Epithelial cell of proximal tubule (primary cell): ENCODE measurements around the gene ADAM15. TPM values are rescaled to one million over a fixed set of nuclear protein-coding genes. Genes with fewer than 3 reads are reported as not detected.
A peak's percentile ranks its signal among the peaks of the same experiment; 100 is the strongest.

Source experiments
- DNase-seq: peaks from one replicate; pipeline ENCODE4 v3.0.0-alpha.2; 2011; ENCODE audit warnings: low read depth
- H3K4me3 ChIP-seq: 2 replicates; pipeline ENCODE4 v1.5.1; 2011; ENCODE audit warnings: low read depth, mild to moderate bottlenecking, low read length
- CTCF ChIP-seq: conservative IDR thresholded peaks from 2 replicates; pipeline ENCODE4 v1.5.1; 2012; ENCODE audit warnings: low read depth, mild to moderate bottlenecking, low read length
- total RNA-seq: library from RNA; depleted of rRNA; stranded (reverse); fragments of >200 nt; gene quantifications from 2 replicates; pipeline ENCODE4 v1.2.3, GENCODE V29; 2015

ADAM15 gene
- total RNA-seq, 1 donor from 2014 or later: 164 TPM

DNA sequence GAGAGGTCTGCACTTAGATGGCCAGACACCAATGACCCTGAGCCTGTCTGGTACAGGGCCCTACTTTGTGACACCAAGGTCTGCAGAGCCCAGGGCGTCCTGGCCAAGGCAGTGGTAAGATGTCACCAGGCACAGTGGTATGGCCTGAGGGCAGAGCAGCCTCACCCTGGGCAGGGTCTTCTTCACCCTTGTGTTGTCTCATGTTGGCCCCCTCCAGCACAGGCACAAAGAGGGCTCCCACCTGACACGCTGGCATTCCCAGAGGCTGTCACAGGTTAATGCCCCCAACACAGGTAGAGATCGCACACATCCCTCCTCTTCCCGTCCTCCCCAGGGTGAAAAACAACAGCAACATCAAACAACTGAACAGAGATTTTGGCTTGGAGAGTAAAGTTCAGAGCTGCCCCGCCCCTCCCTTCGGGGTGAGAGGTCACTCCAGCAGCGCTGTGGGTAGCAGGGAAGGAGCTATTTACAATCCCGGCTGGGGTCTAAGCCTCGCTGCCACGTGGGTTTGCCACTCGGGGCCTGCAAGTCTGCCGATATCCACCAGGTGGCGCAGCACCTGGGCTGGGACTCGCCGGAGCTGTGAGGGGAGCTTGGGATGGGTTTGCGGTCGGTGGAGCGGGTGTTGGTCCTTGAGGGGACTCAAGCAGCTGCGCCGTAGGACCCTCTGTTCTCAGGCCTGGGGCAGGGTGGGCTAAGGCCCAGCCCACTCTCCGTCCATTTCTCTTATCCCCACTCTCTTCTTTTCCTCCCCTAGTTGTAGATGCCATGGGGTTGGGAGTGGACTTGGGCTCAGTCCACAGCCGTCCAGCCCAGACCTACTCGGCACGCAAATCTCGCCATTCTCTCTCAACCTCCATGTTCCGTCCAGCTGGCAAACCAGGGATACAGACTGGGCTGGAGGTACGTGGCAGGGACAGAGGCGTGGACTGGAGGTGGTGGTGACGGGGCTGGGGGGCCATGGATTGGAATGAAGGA lies 40.2 kb downstream of the ADAM15 start:
- no peak overlapping the region for H3K4me3 ChIP-seq
- no peak for DNase-seq
- peak; percentile 90 for TF ChIP-seq CTCF

DNA sequence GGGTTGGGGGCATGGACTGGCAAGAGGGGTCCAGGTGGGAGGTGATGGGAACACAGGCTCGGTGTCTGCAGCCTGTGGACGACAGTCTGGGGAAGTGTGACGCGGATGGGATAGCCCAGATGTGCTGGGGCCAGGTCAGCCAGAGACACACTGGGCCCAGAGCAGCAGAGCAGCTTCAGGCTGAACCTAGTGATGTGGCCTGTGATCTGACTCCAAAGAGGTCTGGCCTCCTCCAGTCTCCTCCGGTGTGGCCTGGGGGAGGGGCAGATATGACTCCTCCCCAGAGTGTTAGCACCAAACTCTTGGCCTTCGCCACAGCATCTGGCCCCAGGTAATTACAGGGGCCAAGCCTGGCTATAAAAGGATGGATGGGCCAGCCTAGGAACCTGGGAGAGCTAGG lies 41.0 kb downstream of the ADAM15 start:
- DNase-seq: no peak
- TF ChIP-seq CTCF: no peak
- no peak overlapping the region for H3K4me3 ChIP-seq

DNA sequence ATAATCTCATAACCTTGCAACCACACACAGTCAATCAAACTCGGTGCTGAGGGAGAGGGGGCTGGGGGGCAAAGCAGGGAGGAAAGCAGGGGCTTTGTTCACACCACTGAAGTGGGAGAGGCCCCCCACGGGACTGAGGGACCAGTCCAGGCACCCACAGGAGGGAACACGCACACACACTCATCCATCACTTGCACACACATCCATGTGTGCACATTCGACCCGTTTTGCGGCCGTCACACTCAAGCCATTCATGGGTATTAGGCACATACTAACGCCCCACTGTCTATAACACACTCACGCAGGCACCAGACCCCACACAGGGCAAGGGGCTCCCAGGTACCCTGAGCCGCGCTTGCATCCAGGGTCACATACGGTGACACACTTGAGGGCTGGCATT lies 41.5 kb downstream of the ADAM15 start:
- H3K4me3 ChIP-seq: no peak overlapping the region
- no peak for TF ChIP-seq CTCF
- DNase-seq: no peak

GRCh38 chr1:155093911-155094621 lies 43.0 kb downstream of the ADAM15 start:
- H3K4me3 ChIP-seq: no peak overlapping the region
- DNase-seq: no peak
- peak; percentile 63 for TF ChIP-seq CTCF

GRCh38 chr1:155094622-155094948 lies 43.5 kb downstream of the ADAM15 start:
- no peak for TF ChIP-seq CTCF
- DNase-seq: no peak
- H3K4me3 ChIP-seq: no peak overlapping the region

- no peak for TF ChIP-seq CTCF
- no peak for DNase-seq
- H3K4me3 ChIP-seq: no peak overlapping the region
Observed at GRCh38 chr1:155099331-155099730, 48.2 kb downstream of the ADAM15 start.
